Right lobe of liver (tissue), 4 donors: ENCODE data around the gene NPEPPS.

ENCODE experiments used
- CTCF ChIP-seq, 4 donors: fragments of 200-600 bp in 3 of 4; fragments of 450-650 bp in 1 of 4; IDR thresholded peaks; one replicate each; pipeline versions ENCODE4 v1.5.1 to v1.8.0; 2016 to 2022; ENCODE audit warnings: antibody characterized with exemption in 4 of 4, mild to moderate bottlenecking in 2 of 4
- POLR2A ChIP-seq: fragments of 450-650 bp; IDR thresholded peaks from one replicate; pipeline ENCODE4 v1.6.1; 2017; ENCODE audit warnings: antibody characterized with exemption, mild to moderate bottlenecking
- donor health status: DM: no; HTN: no; CAD: no.
- donor health status: DM: no; HTN: no; CAD: no.
- donor health status: DM: no; HTN: yes; CAD: no.

GRCh38 chr17:47635734-47636133 is 104.8 kb downstream of the NPEPPS start:
- no peak for TF ChIP-seq POLR2A
- TF ChIP-seq CTCF (IDR thresholded peaks at IDR 0.05): no peak
